GM12875 (cell line): Measurements from ENCODE around the gene OR51Q1.

Experiments
- H3K4me3 ChIP-seq: one replicate; pipeline ENCODE4 v1.5.1; 2011; ENCODE audit warnings: low read depth, low read length, control low read depth
- CTCF ChIP-seq: IDR thresholded peaks from 2 replicates; pipeline ENCODE4 v1.5.1; 2011; ENCODE audit warnings: low read depth, mild to moderate bottlenecking, control low read depth, inconsistent platforms, low read length, moderate library complexity, borderline replicate concordance; ENCODE audit not compliant: insufficient read depth

Gene OR51Q1

DNA sequence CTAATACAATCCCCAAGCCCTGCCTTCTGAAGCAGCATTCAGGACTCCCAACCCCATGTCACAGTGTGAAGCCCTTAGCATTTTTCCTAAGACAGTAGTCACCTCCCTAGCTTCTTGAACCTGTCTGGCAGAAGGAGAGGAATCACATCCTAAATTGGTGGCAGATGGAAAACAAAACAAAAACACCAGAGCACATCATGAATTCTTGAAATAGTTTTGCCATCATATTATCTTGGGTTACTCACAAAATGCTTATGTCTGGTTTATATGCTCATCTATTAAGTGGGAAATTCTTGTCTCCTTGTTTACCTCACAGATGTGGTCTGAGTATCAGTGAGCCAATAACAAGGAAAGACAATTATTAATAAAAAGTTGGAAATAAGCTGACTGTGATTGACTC is 23.0 kb upstream of the OR51Q1 start:
- H3K4me3 ChIP-seq, result no peak overlapping the region
- TF ChIP-seq CTCF, result no peak

- H3K4me3 ChIP-seq, result no peak overlapping the region
- TF ChIP-seq CTCF, result no peak
Observed at GRCh38 chr11:5405173-5405572, 16.7 kb upstream of the OR51Q1 start.

DNA sequence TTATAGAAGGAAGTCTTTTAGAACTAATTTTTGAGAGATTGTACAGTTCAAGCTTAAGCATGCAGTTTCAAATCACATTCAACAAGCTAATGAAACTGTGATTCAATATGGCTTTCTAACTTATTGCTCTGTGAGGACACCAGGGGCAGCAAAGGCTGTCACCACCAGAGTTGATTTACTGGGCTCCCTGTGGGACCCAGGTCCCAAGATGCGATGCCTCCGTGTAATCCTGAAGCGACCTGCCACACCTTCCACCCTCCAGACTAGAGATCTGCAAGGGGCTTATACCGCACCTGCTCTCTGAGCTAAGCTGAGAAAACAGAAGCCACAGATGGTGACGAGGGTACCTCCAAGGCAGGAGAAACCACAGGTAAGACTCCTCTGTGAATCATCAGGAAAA is 918 bp upstream of the OR51Q1 start:
- no peak for TF ChIP-seq CTCF
- no peak overlapping the region for H3K4me3 ChIP-seq

DNA sequence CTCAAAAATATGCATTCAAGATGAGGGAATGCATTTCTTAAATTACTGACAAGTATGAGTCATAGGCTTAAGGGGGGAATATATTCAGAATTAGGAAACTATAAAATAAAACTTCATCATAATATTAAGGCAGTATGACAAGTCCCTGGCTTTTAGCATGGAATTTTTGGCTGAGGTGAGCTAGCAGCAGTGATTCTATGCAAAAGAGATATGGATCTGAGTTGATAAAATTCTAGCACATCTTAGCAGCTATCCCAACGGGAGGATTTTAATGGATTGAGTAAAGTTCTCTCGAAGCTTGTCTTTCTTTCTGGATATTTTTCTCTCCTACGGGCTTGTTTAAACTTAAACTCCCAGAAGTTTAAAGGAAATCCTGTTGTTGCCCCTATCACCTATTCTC is 1.2 kb downstream of the OR51Q1 start:
- H3K4me3 ChIP-seq, result no peak overlapping the region
- TF ChIP-seq CTCF, result no peak

- TF ChIP-seq CTCF, result no peak
- no peak within 1 kb of the TSS for H3K4me3 ChIP-seq
Observed at GRCh38 chr11:5441414-5441813, 19.5 kb downstream of the OR51Q1 start, which contains the start of gene OR51I1. TSS of gene OR51I1 (minus strand) at chr11:5441514. CDS start at chr11:5441514, 0 bp downstream.

- no peak for TF ChIP-seq CTCF
- no peak overlapping the region for H3K4me3 ChIP-seq
Observed at GRCh38 chr11:5443835-5444393, 22.0 kb downstream of the OR51Q1 start.

GRCh38 chr11:5449023-5449422 is 27.1 kb downstream of the OR51Q1 start, which contains the start of gene OR51I2:
TSS of gene OR51I2 (plus strand) at chr11:5449323. CDS start at chr11:5453489, 4,166 bp downstream.
- H3K4me3 ChIP-seq, result no peak within 1 kb of the TSS
- TF ChIP-seq CTCF, result no peak
